ENCODE results near the gene NCKAP1.

DNA sequence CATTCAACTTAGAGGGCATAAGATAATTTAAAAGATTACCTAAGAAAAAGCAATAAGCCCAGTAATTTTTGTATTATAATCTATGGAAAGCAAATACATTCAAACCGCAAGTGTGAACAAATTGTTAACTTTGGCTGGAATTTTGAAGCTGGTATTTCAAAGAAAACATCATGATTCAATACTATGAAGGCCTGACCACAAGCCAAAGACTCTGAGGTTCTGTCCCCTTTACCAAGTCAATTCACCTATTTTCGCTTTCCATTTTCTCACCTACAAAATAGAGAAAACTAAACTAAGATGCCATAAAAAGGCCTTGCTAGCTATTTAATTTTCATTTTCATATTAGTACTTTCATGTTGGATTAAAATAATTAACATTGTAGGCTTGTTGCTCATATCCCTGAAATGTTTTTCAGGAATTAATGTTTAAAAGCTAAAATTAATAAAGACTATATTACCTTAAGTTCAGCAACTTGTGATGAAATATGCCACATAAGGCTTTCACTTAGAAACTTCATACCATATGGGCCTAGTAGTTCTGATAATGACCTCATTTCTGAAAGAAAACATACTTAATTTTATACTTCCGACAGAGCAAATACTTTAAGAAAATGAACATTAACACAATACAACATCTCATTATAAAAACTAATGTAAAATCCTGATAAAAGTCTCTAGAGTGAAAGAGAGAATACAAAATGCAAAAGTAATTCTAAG lies 86.2 kb downstream of the NCKAP1 start:
- TF ChIP-seq, protein P1, sequence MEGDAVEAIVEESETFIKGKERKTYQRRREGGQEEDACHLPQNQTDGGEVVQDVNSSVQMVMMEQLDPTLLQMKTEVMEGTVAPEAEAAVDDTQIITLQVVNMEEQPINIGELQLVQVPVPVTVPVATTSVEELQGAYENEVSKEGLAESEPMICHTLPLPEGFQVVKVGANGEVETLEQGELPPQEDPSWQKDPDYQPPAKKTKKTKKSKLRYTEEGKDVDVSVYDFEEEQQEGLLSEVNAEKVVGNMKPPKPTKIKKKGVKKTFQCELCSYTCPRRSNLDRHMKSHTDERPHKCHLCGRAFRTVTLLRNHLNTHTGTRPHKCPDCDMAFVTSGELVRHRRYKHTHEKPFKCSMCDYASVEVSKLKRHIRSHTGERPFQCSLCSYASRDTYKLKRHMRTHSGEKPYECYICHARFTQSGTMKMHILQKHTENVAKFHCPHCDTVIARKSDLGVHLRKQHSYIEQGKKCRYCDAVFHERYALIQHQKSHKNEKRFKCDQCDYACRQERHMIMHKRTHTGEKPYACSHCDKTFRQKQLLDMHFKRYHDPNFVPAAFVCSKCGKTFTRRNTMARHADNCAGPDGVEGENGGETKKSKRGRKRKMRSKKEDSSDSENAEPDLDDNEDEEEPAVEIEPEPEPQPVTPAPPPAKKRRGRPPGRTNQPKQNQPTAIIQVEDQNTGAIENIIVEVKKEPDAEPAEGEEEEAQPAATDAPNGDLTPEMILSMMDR (IDR thresholded peaks at IDR 0.05; ENCODE audit: poor library complexity), result no peak
- no peak for TF ChIP-seq EZH2 (IDR thresholded peaks at IDR 0.05; ENCODE audit: borderline replicate concordance)
